ENCODE data around the gene NUDT16L1.
"Not testable (repeated sequence)": the region's sequence is repeated elsewhere in the genome, so short reads cannot be mapped to it uniquely, and the experiment has no call there.

Gene NUDT16L1

DNA sequence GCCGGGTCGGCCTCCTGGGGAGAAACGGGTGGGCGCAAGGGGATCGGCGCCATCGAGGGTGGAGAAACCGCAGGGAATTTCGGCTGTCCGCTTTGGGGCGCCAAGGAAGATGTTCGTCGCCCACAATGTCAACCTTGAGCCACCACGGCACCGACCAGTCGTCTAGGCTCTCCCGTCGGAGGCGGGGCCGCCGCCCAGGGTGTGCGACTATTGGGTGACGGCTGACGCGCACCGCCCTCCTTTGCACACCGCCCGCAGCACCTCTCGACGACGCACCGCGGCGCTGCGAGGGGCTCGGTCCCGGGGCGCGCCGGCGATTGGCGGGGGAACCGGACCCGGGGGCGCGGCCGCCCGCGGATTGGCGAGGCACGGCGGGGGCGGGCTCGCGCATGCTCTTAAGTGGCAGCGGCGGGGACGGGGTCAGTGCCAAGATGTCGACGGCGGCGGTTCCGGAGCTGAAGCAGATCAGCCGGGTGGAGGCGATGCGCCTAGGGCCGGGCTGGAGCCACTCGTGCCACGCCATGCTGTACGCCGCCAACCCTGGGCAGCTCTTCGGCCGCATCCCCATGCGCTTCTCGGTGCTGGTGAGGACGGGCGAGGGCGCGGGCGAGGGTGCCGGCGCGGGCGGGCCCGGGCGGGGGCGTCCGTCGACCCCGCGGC, at the start of gene NUDT16L1:
NUDT16L1 (plus strand) TSS at position 267 of the 660 bp plus-strand sequence; CDS start at position 432, 165 bp downstream.
- peak; percentile 98 for DNase-seq

DNA sequence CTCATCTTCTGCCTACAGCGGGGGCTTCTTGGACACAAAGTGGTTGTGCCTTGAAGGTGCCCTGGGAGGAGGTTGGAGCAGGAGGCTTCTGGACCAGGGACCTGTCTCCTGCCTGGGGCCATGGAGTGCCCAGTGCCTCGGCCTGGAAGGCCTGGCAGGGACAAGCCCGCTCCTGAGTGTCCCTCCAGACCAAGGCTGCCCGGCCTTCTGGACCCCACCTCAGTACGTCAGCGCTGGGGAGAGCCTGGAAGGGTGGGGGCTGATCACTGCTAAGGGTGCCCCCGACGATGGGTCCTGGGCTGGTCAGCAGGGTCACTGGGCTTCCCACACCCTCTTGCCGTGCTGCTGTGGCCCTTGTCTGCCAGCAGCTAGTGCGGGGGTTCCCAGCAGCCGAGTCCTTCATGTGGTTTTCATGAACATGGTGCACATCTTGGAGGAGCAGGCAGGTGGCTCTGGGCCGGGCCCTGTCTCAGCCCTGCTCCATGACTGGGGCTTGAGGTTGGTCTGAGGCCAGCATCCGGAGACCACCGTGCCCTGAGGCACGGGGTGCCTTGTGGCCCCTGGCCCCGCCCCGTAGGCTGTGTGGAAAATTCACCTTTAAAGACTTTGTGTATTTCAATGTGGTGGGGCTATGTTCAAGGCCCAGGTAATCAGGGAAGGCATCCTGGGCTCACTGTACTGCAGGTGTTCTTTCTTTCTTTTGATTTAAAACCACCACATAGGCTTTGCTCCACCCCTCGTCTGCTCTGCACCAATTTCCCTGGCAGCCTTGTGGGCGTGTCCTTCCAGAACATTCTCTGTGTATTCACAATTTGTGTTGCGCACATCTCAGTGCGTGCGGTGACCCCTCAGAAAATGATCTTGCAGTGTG, 46.4 kb upstream of the NUDT16L1 start:
- DNase-seq: no peak

DNA sequence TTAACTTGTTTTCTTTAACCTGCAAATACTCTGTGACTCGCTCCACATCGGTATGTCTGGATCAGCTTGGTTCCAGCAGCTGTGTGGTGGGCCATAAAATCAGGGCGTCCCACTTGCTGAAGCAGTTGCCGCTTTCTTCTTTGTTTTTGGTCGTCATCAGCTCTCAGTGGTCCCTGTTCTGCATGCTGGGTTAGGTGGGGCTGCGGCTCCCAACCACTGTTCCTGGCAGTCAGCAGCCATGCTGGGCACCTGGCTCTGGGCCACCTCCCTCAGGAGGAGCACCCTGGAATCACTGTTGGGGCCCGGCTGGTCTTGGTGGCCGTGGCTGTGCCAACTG, 45.8 kb upstream of the NUDT16L1 start:
- no peak for DNase-seq

DNA sequence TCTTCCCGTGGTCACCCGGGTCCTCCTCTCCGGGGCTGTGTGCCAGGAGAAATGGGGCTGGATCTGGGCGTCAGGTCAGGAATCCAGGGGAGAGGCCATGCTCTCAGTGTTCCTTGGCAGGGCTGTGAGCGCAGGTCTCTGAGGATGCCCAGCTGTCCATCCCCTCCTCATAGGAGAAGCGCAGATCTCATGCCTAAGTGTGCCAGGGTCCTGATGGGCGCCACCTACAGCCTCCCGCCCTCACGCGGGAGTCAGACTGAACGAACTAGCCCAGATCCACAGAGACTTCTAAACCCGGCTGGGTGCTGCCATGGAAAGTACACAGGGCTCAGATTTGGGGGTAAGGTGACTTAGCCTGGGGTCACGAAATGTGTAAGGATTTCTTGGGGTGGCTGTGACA, 44.4 kb upstream of the NUDT16L1 start:
- DNase-seq: no peak

DNA sequence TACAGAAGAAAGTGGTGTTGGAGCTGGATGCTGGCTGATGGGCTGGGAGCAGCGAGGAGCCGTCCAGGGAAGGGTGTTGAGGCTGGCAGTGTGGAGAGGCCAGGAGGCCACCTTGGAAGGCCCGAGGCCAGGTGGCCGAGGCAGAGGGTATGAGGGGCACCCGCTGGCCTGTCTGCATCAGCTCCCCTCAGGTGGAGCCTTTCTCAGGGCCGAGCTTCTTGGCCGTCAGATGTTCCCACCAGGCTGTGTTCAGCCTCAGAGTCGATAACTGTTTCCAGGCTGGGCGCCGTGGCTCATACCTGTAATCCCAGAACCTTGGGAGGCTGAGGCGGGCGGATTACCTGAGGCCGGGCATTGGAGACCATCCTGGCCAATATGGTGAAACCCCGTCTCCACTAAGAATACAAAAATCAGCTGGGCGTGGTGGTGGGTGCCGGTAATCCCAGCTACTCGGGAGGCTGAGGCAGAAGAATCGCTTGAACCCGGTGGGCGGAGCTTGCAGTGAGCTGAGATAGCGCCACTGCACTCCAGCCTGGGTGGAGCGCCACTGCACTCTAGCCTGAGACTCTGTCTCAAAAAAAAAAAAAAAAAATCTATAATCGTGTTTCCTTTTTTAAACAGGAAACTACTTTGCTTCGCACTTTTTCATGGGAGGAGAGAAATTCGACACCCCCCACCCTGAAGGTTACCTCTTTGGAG, 43.5 kb upstream of the NUDT16L1 start:
- DNase-seq: no peak

DNA sequence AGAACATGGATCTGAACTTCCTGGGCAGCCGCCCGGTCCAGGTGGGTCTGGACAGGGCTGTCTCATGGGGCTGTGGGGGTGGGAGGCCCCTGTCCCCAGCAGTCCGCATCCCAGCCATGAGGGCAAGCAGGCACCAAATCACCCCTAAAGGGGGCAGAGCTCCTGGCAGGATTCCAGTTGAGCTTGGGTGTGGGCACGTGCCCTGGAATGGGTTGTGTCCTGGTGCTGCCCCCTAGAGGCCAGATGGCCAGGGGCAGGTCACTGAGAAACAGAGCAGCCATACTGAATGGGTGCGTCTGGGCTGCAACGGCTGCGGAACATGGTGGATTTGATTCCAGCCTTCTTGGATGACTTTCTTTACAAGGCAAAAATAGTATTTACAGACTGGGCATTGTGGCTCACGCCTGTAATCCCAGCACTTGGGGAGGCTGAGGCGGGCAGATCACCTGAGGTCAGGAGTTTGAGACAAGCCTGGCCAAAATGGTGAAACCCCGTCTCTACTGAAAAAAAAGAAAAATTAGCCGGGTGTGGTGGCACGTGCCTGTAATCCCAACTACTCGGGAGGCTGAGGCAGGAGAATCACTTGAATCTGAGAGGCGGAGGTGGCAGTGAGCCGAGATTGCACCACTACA, 42.8 kb upstream of the NUDT16L1 start:
- not testable (repeated sequence) for DNase-seq

DNA sequence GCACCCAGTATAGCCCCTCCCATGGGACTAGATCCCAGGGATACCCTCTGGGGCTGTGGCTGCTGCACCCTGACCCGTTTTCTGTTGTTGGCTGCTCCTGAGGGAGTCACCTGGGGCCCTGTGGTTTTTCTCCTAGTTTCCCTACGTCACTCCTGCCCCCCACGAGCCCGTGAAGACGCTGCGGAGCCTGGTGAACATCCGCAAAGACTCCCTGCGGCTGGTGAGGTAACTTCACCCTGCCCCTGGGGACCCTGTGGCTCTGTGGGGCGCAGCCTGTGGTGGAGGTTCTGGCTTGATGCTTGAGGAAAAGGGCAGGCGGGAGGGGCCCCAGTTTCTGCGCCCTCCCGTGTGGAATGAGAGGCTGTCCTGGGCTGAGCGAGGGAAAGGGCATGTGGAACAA, 41.5 kb upstream of the NUDT16L1 start:
- no peak for DNase-seq

DNA sequence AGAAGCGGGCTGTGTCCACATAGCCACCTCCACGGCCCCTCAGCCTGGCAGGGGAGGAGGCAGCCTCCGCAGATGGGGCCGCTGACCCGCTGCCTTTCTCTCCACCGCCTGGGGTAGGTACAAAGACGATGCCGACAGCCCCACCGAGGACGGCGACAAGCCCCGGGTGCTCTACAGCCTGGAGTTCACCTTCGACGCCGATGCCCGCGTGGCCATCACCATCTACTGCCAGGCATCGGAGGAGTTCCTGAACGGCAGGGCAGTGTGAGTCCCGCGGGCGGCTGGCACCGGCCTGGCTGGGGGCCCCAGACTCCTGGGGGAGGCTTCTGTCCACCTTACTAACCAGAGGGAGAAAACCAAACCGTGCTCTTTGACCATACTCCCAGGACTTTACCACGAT, 40.8 kb upstream of the NUDT16L1 start:
- no peak for DNase-seq

DNA sequence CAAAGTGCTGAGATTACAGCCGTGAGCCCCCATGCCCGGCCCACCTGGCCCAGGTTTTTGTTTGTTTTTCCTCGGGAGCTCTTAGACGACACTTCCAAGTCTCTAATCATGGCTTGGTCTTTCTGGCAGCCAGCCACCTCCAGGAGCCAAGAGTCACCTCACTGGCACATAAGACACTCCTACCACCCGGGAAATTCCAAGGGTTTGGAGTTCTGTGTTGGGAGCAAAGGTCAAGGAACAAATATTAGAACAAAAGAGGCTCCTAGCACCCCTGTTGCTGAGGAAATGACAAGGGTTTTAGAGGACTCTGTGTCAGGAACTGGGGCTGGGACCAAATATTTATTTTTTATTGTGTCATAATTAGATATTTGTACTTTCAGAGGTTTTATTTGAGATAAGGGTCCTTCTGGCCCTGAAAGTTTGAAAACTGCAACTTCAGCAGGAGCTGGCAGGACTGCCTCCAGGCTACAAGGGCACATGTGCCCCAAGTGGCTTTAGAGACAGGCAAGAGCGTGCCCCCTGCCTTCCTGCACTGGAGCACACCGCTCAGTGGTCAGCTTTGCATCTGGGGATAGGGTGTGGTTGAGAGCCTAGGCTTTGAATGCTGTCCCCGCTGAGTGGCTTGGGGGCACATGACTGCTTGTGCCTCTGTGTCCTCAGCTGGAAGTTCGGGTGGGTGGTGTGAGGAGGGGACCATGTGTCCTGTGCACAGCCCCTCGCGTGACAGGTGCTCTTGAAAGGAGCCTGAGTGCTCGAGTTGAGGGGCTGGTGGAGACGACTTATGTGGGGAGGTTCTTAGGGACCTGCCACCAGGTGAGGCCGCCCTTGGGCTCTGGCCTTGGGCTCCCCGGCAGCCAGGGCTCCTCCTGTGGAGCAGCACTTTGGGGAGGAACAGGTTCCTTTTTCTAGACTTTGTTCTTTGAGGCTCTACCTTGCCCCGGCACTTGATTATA, 39.1 kb upstream of the NUDT16L1 start:
- DNase-seq: no peak

DNA sequence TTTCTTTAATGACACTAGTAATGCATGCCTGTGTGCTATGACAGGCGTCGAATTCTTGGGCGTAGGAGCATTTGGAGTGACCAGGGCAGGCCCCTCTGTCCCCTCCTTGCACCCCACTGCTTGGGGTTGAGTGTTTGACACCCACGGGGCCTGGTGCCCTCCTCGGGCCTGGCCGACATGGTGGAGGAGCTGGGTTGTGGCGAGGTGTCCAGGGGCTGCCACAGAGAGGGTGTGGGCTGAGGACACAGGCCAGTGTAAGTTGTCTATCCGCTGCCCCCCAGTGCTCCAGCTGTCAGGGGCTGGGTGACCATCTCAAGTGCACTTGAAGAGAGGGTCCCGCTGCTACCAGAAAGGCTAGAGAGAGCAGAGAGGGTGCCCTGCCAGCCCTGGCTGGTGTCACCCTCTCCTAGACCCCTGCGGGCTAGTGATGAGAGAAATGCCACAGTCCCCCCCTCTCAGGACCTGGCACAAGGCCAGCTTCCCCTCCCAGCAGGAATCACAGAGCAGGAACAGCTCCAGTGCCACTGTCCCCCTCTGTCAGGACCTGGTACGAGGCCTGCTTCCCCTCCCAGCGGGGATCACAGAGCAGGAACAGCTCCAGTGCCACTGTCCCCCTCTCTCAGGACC, 38.3 kb upstream of the NUDT16L1 start:
- no peak for DNase-seq

DNA sequence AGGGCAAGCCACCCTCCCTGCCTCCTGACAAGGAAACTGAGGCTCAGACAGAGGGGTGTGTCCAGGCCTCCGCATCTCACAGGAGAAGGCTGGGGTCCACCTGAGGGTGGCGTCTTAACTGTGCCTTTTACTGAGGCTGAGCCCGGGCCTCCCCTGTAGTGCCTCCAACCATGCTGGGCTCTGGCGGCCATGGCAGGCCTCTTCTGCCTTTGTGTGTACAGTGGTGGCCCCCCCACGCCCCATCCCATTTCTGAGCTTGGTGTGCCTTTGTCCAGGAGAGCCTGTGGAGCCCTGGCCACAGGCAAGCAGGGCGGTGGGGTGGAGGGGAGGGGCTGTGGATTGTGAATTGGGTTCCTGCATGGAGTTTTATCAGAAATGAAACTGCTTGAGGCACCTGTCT, 37.6 kb upstream of the NUDT16L1 start:
- DNase-seq: no peak

DNA sequence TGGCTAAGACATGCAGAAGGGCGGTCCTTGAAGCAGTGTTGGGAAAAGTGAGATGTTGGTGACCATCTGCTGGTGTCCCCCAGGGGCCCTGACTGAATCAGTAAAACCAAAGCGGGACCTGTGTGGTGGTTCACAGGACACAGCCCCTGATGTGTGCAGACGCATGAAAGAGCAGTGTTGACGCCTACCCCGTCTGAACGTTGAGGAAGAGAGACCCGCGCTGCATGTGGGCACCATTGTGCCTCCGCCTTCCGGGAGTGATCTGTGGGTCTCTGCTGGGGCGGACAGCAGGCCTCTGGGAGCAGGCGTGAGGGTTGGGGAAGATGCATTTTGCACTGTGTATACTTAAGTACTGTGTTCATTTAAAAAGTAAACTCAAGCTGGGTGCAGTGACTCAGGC, 37.1 kb upstream of the NUDT16L1 start:
- no peak for DNase-seq

DNA sequence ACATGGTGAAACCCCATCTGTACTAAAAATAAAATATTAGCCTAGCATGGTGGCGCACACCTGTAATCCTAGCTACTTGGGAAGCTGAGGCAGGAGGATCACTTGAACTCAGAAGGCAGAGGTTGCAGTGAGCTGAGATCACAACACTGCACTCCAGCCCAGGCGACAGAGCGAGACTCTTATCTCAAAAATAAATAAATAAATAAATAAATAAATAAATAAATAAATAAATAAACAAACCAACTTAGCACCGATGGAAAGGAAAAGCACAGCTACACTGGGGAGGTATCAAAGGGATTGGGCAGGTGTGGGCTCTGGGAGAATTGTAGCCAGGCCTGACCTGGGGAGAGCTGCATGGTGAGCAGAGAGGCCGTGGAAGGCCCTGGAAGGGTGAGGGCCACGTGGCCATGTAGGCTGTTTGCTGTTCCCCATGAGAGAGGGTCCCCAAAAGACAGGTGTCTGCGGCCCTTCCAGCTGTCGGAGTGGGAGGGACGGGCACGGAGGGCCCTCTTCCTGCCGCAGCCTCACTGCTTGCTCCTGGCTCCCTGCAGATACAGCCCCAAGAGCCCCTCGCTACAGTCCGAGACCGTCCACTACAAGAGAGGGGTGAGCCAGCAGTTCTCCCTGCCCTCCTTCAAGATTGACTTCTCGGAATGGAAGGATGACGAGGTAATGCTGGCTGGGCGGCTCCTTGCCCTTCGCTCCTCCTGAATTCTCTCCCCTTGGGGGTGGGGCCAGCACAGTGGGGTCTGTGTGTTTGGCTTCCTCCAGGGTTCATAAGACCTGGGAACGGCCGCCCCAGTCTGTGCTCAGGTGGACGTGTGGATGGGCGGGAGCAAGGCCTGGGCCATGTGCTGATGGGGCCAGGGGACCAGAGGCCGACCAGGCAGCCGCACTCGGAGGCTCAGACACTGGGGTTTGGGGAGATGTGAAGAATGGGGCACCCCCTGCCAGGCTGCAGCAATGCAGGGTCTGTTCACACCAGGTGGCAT, 36.4 kb upstream of the NUDT16L1 start:
- DNase-seq: no peak

DNA sequence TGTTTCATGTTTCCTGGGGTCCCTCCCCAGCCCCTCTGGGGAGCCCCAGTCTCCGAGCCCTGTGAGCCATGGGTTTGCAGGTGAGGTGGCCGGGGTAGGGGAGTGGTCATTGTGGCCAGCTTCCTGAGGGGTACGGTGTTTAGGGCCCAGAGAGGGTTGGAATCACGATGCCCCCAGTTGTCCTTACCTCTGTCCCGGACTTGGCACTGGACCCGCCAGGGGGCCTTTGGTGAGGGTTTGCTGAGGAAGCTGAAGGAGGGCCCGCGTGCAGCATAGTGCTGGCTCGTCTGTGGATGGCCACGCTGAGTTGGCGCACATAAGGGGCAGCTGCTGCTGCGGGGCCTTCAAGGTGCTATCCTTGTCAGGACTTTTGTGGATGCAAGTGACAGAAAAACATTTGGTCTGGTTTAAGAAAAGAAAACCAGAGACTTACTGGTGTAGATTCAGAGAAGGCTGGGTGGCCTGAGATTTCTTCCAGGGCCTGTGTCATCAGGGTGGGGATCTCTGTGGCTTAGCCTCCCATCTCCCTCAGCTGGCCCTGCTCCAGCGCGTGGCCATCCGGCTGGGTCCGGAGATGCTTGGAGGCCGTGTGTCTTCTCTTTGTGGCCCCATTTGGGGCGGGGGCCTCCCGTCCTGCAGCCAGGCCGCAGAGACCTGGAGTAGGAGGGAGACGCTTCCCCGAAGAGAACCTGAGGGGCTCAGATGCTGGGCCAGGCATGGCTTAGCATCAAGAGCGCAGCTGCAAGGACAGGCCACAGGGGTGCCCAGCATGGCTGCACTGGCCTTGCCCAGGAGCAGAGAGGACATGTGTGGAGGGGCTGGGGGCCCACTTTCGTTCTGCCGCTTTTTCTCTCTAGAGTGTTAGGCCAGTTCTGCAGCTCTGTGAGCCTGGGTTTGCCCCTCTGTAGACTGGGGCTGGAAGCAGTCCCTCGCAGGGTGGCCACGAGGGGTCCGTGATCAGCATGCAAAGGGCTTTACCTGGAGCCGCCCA, 33.7 kb upstream of the NUDT16L1 start:
- no peak for DNase-seq

DNA sequence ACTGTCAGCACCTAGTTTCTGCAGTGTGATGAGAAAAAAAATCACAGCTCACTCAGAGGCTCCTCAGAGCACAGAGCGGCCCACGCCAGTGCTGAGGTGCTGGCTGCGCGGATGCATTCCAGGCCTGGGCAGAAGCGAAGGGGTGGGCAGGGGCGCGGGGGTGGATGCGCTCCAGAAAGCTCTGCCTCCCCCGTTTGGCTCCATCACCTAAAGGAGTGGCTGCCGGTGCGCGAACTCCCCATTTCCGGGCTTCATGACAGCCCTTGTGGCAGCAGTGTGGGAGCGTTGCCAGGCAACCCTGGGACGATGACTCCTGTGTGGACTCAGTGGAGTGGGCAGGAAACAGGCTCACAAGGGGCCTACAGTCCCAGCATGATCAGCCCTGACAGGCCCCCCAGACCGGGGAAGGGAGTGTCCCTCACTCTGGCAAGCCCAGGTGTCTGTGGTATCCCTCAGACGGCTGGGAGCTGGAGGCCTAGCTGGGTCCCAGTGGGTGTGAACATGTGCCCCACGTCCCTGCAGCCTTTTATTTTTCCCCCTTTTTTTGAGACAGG, 32.8 kb upstream of the NUDT16L1 start:
- DNase-seq: peak; percentile 79

DNA sequence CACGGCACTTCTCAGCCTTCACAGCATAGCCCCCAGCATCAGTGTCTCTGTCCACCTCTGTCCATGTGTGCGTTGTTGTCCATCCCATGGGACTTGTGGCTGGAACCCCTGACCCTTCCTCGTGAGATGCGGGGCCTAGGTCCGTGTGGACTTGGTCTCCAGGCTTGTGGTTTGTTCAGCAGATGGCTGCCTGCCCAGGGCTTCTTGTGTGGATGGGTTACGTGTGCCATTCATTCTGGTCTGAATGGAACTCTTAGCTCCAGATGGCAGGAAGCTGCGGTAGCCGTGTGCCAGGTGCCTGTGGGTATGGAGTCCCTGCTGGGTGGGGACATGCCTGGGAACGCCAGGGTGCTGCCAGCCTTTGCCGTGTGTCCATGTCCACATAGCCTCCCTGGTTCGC, 31.7 kb upstream of the NUDT16L1 start:
- DNase-seq: no peak

DNA sequence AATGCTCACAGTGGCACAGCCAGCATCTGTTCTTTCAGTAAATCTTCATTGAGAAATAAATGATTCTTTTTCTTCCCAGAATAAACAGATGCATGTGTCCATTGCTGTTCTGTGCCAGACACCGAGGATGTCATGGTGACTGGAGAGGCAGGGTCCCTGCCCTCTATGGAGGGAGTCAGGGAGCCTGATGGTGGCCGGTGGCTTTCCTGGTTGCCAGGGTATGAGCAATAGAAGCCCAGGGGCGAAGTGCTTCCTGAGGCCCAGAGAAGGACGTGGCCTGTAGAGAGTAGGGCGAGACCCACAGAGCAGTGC, 29.9 kb upstream of the NUDT16L1 start:
- DNase-seq: no peak

DNA sequence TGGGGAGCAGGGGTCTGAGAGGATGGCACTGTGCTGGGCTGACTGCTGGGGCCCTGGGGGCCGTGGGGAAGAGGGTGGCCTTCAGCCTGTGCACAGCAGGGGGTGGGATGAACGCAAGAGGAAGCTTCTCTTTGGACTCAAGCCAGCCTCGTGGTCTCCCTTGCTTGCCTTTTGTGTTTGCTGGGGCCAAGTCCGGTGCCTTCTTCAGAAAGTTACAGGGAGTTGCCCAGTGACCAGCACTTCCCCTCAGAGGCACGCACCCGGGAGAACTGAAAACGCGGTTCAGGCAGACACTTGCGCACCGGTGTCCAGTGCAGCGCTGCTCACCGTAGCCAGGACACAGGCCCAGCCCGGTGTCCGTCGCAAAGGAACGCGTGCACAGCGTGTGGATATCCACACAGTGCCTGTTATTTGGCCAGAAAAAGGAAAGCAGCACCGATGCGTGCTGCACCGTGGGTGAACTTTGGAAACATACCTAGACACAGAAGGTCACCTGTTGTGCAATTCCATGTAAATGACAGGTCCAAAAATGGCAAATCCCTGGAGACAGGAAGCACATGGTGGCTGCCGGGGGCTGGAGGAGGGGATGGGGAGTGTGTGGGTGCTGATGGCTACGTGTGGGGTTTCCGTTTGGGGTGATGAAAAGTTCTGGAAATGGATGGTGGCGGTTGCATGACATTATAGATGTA, 29.4 kb upstream of the NUDT16L1 start:
- no peak for DNase-seq
